OCI-LY7 (cell line): ENCODE results near the gene RBM5. TPM values are rescaled to one million over a fixed set of nuclear protein-coding genes. Genes with fewer than 3 reads are reported as not detected.

Experiments
- BruUV-seq: library from RNA; stranded (reverse); fragments of 400-500 nt; replicated peaks from 2 replicates; lab custom pipeline; 2021; lab: Mats Ljungman, UMichigan
- CTCF ChIA-PET: fragments of 300-600 bp; sonication (Branson Sonifier 250); formaldehyde crosslinking; loops from one replicate; lab custom pipeline; 2022; ENCODE audit warnings: antibody characterized with exemption; ENCODE audit not compliant: unreplicated experiment; lab: Charles Lee
- POLR2A ChIA-PET: fragments of 300-600 bp; sonication (Branson Sonifier 250); formaldehyde crosslinking; loops from one replicate; lab custom pipeline; 2022; ENCODE audit warnings: antibody characterized with exemption; lab: Charles Lee
- DNase-seq: peaks from one replicate; pipeline ENCODE4 v3.0.0-alpha.2; 2015; ENCODE audit warnings: low spot score
- H2AFZ ChIP-seq: fragments of 200-600 bp; sonication (generic), shearing (Covaris generic); 2 replicates; pipeline ENCODE4 v1.6.1; 2014; ENCODE audit warnings: mild to moderate bottlenecking, antibody characterized with exemption, low read length, moderate library complexity
- H3K27ac ChIP-seq: fragments of 200-600 bp; sonication (generic); 2 replicates; pipeline ENCODE4 v1.5.1; 2014; ENCODE audit warnings: mixed run types, low read depth, mild to moderate bottlenecking, moderate library complexity, low read length, inconsistent platforms; ENCODE audit not compliant: poor library complexity, severe bottlenecking
- H3K36me3 ChIP-seq: fragments of 200-600 bp; sonication (generic); 2 replicates; pipeline ENCODE4 v1.6.1; 2014; ENCODE audit warnings: mild to moderate bottlenecking, antibody characterized with exemption, low read length, moderate library complexity, mixed read lengths; ENCODE audit not compliant: insufficient read depth
- H3K4me1 ChIP-seq: fragments of 200-600 bp; sonication (generic); 2 replicates; pipeline ENCODE4 v1.5.1; 2014; ENCODE audit warnings: mild to moderate bottlenecking, low read length; ENCODE audit not compliant: insufficient read depth, poor library complexity, severe bottlenecking
- H3K4me2 ChIP-seq: fragments of 200-600 bp; sonication (generic); 2 replicates; pipeline ENCODE4 v1.6.1; 2014; ENCODE audit warnings: mild to moderate bottlenecking, low read length
- H3K4me3 ChIP-seq: fragments of 200-600 bp; sonication (generic); 2 replicates; pipeline ENCODE4 v1.5.1; 2014; ENCODE audit warnings: mild to moderate bottlenecking, low read depth, low read length; ENCODE audit not compliant: poor library complexity, severe bottlenecking
- H3K79me2 ChIP-seq: fragments of 200-600 bp; sonication (generic); 2 replicates; pipeline ENCODE4 v1.6.1; 2016; ENCODE audit warnings: low read depth, mild to moderate bottlenecking, low read length, moderate library complexity, mixed read lengths; ENCODE audit not compliant: insufficient read depth
- H3K9me2 ChIP-seq: fragments of 200-600 bp; sonication (generic); 2 replicates; pipeline ENCODE4 v1.6.1; 2016; ENCODE audit warnings: mild to moderate bottlenecking, low read length, mixed read lengths; ENCODE audit not compliant: insufficient read depth
- H3K9me3 ChIP-seq: fragments of 200-600 bp; sonication (generic); 2 replicates; pipeline ENCODE4 v1.6.1; 2014; ENCODE audit warnings: mild to moderate bottlenecking, mixed run types, low read length, mixed read lengths
- H4K20me1 ChIP-seq: fragments of 200-600 bp; sonication (generic); 2 replicates; pipeline ENCODE4 v1.6.1; 2014; ENCODE audit warnings: mild to moderate bottlenecking, antibody characterized with exemption, low read length, moderate library complexity, mixed read lengths; ENCODE audit not compliant: insufficient read depth
- CTCF ChIP-seq: fragments of 200-600 bp; sonication (generic); conservative IDR thresholded peaks from 2 replicates; pipeline ENCODE4 v1.5.1; 2014; ENCODE audit warnings: mild to moderate bottlenecking, antibody characterized with exemption, low read length, moderate library complexity, mixed read lengths
- EZH2phosphoT487 ChIP-seq: fragments of 200-600 bp; sonication (generic); IDR thresholded peaks from 2 replicates; pipeline ENCODE4 v1.6.1; 2018; ENCODE audit warnings: low read depth, borderline replicate concordance, mild to moderate bottlenecking, mixed run types, antibody characterized with exemption, low read length, moderate library complexity, mixed read lengths
- intact Hi-C: fragments of 100-400 bp; cut with micrococcal nuclease; formaldehyde crosslinking; loops from one replicate; pipeline ENCODE4 v1.10.0; 2022; ENCODE audit not compliant: unreplicated experiment
- total RNA-seq, 2 experiments: library from RNA; depleted of rRNA in 1 of 2; stranded (reverse); fragments of >200 nt in 1 of 2; shearing (Covaris generic) in 1 of 2; gene quantifications; 2 replicates each; pipeline ENCODE4 v1.2.3, GENCODE V29; 2014 to 2022

The RBM5 gene
- total RNA-seq, 2 experiments from 2014 or later = 139 to 197 TPM

GRCh38 chr3:50134367-50134766 is 45.6 kb downstream of the RBM5 start:
- H3K4me2 ChIP-seq = no peak overlapping the region
- ChIA-PET CTCF (no interaction called here), POLR2A (interaction anchor here (0.6 kb wide), 1 partner anchor 53 kb away, joined by 3 read pairs; no protein-coding TSS in a partner anchor)
- no peaks in the 10 kb centered on the region for H4K20me1 ChIP-seq
- H3K4me3 ChIP-seq = no peak overlapping the region
- no peaks in the 10 kb centered on the region for H3K9me3 ChIP-seq
- no peaks in the 10 kb centered on the region for H3K9me2 ChIP-seq
- no peaks in the 10 kb centered on the region for H3K79me2 ChIP-seq
- TF ChIP-seq EZH2phosphoT487 = no peak
- TF ChIP-seq CTCF = no peak
- H3K36me3 ChIP-seq = no peaks in the 10 kb centered on the region
- H2AFZ ChIP-seq = no peak overlapping the region
- BruUV-seq = no TSS peak
- H3K27ac ChIP-seq = no peak overlapping the region
- intact Hi-C loops = no loop called here
- no peak for DNase-seq
- H3K4me1 ChIP-seq = peaks cover 12% of the 10 kb centered on the region

- ChIA-PET POLR2A (no interaction called here), CTCF (no interaction called here)
- BruUV-seq = no TSS peak
- H3K36me3 ChIP-seq = no peaks in the 10 kb centered on the region
- no peak overlapping the region for H3K4me3 ChIP-seq
- no peak for DNase-seq
- H3K4me2 ChIP-seq = no peak overlapping the region
- H3K4me1 ChIP-seq = peaks cover 12% of the 10 kb centered on the region
- H3K9me2 ChIP-seq = no peaks in the 10 kb centered on the region
- H3K27ac ChIP-seq = no peak overlapping the region
- intact Hi-C loops = loop anchor here (5.0 kb wide), 1 partner anchor 51 kb away; no protein-coding TSS in a partner anchor
- TF ChIP-seq CTCF (no peak), EZH2phosphoT487 (no peak)
- no peaks in the 10 kb centered on the region for H3K9me3 ChIP-seq
- no peaks in the 10 kb centered on the region for H3K79me2 ChIP-seq
- H2AFZ ChIP-seq = no peak overlapping the region
- no peaks in the 10 kb centered on the region for H4K20me1 ChIP-seq
These were observed 47.2 kb downstream of the RBM5 start for GRCh38 chr3:50135964-50136363.

- DNase-seq = no peak
- TF ChIP-seq EZH2phosphoT487 (no peak), CTCF (no peak)
- CTCF ChIA-PET = no interaction called here
- Histone ChIP-seq H3K27ac (no peak overlapping the region), H3K9me2 (no peaks in the 10 kb centered on the region), H3K9me3 (no peaks in the 10 kb centered on the region), H3K4me2 (no peak overlapping the region), H3K4me3 (no peak overlapping the region), H3K79me2 (no peaks in the 10 kb centered on the region), H3K36me3 (no peaks in the 10 kb centered on the region), H3K4me1 (peaks cover 12% of the 10 kb centered on the region), H4K20me1 (no peaks in the 10 kb centered on the region), H2AFZ (no peak overlapping the region)
- intact Hi-C loops = loop anchor here (5.0 kb wide), 1 partner anchor 50 kb away; no protein-coding TSS in a partner anchor
- POLR2A ChIA-PET = no interaction called here
- BruUV-seq = no TSS peak
These were observed 48.1 kb downstream of the RBM5 start for GRCh38 chr3:50136714-50137405.
